Fibroblast of mammary gland (primary cell): ENCODE data around the gene RYR2.

Experiments used
- DNase-seq: peaks from one replicate; pipeline ENCODE4 v3.0.0-alpha.2; 2010; ENCODE audit warnings: low read depth
- H3K4me3 ChIP-seq: 2 replicates; pipeline ENCODE4 v1.5.1; 2011; ENCODE audit warnings: low read depth, mild to moderate bottlenecking, low read length, moderate library complexity; ENCODE audit not compliant: control insufficient read depth
- TF ChIP-seq, protein P1 (sequence below): conservative IDR thresholded peaks from 2 replicates; pipeline ENCODE4 v1.5.1; 2011; ENCODE audit warnings: low read depth, low read length, inconsistent platforms; ENCODE audit not compliant: control insufficient read depth, insufficient read depth

The RYR2 gene

DNA sequence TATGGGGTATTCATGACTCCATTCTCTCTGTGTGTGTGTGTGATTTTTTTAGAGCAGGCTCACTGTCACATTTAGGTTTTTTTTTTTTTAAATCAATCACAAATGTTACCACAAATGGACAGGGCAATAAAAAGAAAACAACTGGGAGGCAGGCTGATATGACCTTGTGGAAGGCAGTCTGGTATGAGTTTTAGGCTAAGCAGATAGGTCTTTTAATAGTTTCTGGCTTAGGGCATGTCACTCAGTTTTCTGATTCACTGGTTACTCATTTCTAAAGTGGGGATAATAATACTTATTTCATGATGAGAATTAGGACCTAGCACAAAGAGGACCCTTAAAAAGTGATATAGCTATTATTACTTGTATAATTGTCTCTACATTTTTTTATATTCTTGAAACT lies 278.9 kb downstream of the RYR2 start:
- no peak for DNase-seq
- H3K4me3 ChIP-seq = no peak overlapping the region
- TF ChIP-seq, protein P1, sequence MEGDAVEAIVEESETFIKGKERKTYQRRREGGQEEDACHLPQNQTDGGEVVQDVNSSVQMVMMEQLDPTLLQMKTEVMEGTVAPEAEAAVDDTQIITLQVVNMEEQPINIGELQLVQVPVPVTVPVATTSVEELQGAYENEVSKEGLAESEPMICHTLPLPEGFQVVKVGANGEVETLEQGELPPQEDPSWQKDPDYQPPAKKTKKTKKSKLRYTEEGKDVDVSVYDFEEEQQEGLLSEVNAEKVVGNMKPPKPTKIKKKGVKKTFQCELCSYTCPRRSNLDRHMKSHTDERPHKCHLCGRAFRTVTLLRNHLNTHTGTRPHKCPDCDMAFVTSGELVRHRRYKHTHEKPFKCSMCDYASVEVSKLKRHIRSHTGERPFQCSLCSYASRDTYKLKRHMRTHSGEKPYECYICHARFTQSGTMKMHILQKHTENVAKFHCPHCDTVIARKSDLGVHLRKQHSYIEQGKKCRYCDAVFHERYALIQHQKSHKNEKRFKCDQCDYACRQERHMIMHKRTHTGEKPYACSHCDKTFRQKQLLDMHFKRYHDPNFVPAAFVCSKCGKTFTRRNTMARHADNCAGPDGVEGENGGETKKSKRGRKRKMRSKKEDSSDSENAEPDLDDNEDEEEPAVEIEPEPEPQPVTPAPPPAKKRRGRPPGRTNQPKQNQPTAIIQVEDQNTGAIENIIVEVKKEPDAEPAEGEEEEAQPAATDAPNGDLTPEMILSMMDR = no peak

DNA sequence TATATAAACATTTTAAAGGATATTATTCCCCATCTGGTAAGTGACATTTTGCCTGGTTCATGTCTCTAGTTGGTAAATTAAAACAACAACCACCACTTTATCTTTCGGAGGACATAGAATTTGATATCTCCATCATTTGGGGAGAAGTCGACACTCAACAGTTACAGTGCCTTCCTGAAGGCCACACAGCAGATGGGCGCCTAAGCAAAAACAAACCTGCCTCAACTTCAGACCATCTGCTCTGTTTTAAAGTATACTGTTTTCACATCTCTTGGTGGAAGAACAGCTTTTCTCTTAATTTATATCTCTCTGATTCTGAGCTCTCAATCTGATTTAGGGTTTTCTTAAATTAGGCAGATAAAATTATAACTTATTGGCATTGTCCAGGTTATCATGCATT lies 282.2 kb downstream of the RYR2 start:
- H3K4me3 ChIP-seq = no peak overlapping the region
- TF ChIP-seq, protein P1 = no peak
- DNase-seq = no peak

DNA sequence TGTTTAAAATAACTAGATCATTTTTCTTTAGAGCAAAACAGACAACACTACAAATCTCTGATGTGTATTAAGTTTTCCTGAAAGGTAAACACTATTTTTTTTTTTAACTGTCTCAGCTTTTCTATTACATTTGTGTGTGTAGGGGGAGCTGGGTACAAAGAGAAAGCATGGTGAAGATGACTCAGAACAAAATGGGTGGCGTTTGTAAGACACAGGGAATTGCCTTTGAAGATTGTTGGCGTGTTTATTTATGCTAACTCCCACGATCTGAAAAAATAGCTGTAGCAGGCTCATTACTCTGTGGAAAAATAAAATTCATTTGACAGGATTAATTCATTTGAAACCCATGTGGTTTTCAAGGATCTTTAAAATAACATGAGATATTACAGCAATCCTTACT lies 285.1 kb downstream of the RYR2 start:
- H3K4me3 ChIP-seq = no peak overlapping the region
- TF ChIP-seq, protein P1 = no peak
- no peak for DNase-seq

DNA sequence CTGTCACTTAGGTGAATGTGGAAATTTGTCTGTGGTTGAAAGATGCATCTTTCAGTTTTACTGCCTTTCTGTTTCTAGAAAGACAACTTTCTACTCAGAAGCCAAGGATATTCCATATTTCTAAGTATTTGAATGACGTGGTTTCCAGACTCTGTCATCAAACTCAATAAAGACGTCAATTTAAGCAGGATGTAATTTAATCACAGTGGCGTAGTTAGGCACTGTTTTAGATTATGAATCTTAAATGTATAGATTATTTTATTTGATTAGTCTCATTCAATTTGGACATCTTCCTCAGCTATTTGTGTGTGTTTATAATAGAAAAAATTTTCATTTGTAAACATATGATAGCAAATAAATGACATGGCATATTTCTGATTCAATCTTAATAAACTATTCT lies 298.9 kb downstream of the RYR2 start:
- no peak for DNase-seq
- no peak overlapping the region for H3K4me3 ChIP-seq
- TF ChIP-seq, protein P1 = no peak

DNA sequence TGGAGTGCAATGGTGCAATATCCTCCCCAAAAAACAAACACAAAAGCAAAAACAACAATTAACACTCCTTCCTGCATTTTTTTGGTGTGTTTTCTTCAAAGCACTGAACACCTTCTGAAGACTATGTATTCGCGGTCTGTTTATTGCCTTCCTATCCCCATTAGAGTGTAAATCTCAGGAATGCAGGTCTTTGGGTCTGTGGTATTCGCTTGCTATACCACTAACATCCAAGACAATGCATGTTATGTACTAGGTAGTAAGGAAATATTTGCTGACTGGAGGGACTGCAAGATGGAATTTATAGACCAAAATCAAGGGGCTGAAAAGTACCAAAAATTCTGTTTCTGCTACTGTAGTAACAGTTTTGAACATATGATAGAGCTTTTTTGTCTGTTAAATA lies 299.4 kb downstream of the RYR2 start:
- DNase-seq = no peak
- no peak overlapping the region for H3K4me3 ChIP-seq
- TF ChIP-seq, protein P1 = no peak

DNA sequence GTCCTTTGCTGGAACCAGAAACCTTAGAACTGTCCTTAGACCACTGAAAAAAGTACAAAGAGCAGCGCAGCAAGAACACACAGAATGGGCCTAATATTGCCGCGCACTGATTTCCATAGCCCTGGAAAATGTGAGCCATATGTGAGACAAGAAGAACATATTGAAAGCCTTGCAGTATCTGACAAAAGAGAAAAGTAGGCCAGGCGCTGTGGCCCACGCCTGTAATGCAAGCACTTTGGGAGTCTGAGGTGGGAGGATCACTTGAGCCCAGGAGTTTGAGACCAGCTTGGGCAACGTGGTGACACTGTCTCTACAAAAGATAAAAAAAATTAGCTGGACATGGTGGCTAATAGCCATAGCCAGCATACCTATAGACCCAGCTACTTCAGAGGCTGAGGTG lies 300.7 kb downstream of the RYR2 start:
- no peak overlapping the region for H3K4me3 ChIP-seq

DNA sequence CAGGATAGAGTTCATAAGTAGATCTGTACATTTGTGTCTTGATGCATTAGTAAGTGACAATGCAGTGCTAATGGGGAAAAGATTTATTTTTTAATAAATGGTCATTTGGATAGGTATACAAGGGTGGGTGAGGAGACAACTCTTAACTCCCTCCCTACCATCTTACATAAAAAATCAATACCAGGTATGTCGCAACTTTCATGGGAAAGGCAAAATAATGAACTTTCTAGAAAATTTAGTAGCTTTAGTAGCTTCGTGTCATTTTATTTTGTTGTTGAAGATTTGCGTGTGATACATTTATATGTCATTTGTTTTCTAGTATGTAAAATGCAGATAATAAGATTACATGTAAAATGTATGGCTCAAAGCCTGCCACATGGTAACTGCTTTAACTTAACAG lies 310.8 kb downstream of the RYR2 start:
- no peak overlapping the region for H3K4me3 ChIP-seq
- TF ChIP-seq, protein P1 = no peak
- DNase-seq = no peak

More for the DNA sequence above, 300.7 kb downstream of the RYR2 start:
- DNase-seq = no peak
- TF ChIP-seq, protein P1 = no peak
